ENCODE measurements around the gene HCN4.

DNA sequence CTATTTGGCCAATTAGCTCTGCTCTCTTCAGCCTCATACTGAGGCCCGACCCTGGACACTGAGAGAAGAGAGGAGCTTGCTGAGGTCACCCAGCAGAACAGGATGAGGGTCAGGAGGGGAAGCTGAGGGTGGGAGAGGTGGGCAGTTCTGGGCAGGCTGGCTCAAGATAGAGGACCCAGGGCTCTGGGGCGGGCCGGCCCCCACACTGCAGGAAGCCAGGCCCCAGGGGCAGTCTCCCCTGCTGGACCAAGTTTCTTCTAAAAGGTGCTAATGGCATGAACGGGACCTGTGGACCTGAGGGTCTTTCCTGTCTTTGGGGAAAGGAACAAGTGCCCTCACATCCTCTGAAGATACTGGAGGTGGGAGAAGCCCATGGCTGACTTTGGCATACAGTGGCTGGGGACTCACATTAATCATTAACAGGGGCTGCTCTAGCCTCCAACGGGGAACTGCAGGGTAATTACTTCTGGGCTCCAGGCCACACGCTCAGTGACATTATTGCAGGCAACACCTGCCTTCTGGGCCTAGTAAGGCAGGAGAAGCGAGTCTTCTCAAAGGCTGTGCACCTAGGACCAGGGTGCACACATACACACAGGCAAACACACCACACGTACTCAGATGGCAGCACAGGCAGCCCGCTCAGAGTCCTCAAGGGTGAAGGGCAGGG is 10.6 kb downstream of the HCN4 start:
- TF ChIP-seq EZH2 (IDR thresholded peaks at IDR 0.05) (no peak), POLR2AphosphoS5 (IDR thresholded peaks at IDR 0.05; ENCODE audit: borderline replicate concordance, low read depth, low read length) (no peak)
